HG03097 (cell line): ENCODE results near the gene ZNF169.
A peak's percentile ranks its signal among the peaks of the same experiment; 100 is the strongest.
"Not testable (repeated sequence)": the region's sequence is repeated elsewhere in the genome, so short reads cannot be mapped to it uniquely, and the experiment has no call there.

ENCODE experiments used
- ATAC-seq: cut with Tn5 transposase; IDR thresholded peaks from one replicate; pipeline ENCODE4 v1.9.1; 2021; ENCODE audit not compliant: unreplicated experiment, low FRiP score

The ZNF169 gene

GRCh38 chr9:94259077-94259862, at the start of gene ZNF169:
TSS of gene ZNF169 (plus strand) at chr9:94259298. CDS start at chr9:94278813, 19,515 bp downstream.
- ATAC-seq, result peak; percentile 99

GRCh38 chr9:94210616-94211603, 48.2 kb upstream of the ZNF169 start:
- no peak for ATAC-seq

DNA sequence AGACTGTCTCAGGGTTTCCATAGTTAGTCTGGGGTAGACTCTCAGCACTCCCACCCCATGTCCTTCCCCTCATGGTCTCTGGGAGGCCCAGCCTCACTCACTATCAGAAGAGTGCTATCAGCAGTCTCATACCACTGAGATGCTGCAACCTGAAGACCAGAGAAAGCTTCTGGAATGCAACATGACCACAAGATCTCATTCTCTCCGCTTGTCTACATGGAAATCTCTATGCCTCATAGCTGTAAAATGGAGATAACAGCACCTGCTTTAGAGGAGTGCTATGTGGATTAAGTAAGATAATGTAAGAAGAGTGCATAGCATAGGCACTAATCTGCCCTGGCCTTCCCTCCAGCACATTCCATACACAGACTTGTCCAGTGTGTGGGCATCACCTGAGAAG, 47.0 kb upstream of the ZNF169 start:
- no peak for ATAC-seq

- no peak for ATAC-seq
Measured at GRCh38 chr9:94212531-94212930, 46.6 kb upstream of the ZNF169 start.

DNA sequence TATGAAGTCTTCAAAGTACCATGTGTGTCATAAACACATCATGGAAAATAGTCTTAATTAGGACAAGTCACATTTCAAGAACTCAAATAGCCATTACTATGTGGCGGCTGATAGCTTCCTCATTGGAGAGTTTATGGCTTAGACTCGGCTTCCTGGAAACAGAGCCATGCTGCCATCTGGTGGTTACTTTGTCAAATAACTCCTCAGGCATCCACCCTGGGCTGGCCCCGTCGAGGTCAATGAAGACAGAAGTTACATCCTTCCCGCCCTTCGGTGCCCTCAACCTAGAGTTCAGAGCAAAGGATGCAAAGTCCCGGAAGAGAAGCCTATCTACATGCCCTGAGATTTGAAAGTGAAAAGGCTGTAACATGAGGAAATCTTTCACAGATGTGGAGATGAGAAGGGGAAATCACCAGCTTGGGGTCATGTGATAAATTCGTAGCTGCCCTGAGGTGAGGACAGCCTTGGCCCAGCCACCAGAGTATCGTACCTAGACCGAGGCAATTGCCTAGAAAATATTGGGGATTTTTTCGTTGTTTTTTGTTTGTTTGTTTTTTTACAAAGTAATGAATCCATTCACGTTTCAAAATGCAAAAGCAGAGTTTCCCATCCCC, 45.5 kb upstream of the ZNF169 start:
- ATAC-seq, result peak; percentile 68

DNA sequence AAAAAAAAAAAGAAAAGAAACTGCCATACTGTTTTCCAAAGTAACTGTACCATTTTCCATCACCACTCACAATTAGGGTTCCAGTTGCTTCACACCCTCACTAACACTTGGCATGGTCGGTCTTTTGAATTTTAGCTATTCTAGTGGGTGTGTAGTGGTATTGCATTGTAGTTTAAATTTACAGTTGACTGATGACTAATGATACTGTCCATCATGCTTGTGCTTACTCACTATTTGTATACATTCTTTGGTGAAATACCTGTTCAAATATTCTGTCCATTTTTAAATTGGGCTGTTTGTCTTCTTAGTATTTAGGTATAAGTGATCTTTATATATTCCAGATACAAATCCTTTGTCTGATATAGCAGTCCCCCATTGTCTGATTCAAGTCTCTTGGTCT, 36.2 kb upstream of the ZNF169 start:
- no peak for ATAC-seq

DNA sequence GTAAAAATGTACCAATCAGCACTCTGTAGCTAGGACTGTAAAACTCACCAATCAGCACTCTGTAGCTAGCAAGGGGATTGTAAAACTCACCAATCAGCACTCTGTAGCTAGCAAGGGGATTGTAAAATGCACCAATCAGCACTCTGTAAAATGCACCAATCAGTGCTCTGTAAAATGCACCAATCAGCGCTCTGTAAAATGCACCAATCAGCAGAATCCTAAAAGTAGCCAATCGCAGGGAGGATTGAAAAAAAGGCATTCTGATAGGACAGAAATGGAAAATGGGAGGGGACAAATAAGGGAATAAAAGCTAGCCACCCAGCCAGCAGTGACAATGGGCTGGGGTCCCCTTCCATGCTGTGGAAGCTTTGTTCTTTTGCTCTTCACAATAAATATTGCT, 33.7 kb upstream of the ZNF169 start:
- not testable (repeated sequence) for ATAC-seq

DNA sequence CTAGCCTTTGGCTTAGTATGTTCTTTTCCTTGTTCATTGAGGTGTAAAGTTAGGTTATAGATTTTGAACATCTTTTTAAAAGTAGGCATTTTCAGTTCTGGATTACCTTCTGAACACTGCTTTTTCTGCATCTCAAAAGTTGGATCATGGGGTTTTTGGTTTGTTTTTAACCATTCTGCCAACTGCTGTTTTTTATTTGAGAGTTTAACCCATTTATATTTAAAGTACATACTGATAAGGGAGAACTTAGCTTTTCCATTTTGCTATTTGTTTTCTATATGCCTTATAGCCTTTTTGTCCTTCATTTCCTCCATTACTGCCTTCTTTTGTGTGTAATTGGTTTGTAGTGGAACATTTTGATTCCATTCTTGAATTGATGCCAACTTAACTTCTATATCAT, 30.5 kb upstream of the ZNF169 start:
- no peak for ATAC-seq

DNA sequence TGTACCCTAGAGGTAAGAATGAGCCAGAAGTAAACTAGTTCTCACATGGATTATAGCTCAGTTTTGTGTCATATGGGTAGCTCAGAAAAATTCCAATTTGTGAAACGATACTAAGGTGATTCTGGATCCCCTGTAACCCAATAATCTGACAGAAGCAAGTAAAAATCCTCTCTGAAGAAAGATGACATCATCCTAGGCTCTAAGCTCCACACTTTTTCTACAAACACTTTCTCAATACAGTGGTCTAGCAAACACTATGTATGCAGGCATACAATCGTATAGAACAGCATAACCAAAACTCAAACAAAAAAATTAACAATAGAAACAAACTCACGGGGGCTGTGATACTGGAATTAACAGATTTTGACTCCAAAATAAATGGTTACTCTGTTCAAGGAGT, 26.7 kb upstream of the ZNF169 start:
- no peak for ATAC-seq

DNA sequence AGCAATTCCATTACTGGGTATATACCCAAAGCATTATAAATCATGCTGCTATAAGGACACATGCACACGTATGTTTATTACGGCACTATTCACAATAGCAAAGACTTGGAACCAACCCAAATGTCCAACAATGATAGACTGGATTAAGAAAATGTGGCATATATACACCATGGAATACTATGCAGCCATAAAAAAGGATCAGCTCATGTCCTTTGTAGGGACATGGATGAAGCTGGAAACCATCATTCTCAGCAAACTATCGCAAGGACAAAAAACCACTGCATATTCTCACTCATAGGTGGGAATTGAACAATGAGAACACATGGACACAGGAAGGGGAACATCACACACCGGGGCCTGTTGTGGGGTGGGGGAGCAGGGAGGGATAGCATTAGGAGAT, 18.0 kb upstream of the ZNF169 start:
- ATAC-seq, result not testable (repeated sequence)

- no peak for ATAC-seq
Measured at GRCh38 chr9:94245651-94246050, 13.4 kb upstream of the ZNF169 start.

- no peak for ATAC-seq
Measured at GRCh38 chr9:94250456-94250855, 8.6 kb upstream of the ZNF169 start.

- no peak for ATAC-seq
Measured at GRCh38 chr9:94256007-94256406, 3.1 kb upstream of the ZNF169 start.

DNA sequence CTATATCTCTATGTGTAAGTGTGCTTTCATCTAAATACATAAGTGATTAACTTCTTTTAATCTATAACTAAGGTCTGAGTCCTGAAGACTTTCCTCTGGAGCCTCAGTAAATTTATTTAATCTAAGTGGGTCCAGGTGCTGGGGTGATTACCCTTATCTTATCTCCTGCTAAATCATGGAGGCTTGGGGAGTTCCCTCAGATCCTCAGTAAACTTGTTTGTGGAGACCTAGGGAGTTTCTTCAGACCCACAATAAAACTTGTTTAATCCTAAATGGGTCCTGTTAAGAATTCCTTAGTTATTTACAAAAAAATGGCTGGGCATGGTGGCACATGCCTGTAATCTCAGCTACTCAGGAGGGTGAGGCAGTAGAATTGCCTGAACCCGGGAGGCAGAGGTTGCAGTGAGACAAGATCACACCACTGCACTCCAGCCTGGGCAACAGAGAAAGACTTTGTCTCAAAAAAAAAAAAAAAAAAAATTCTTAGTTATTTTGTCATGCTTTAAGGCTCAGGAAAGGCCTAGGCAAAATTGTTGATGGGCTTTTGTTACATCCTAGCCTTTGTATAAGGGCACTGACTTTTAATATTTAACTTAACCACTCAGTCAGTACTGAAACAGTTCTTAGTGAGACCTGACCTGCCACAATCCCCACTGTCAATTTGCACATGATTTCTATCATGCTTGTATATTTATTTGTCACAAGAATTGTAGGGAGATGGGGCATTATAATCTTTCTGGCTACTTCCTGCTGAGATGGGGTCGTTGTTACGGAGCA, 6.7 kb downstream of the ZNF169 start:
- not testable (repeated sequence) for ATAC-seq

- no peak for ATAC-seq
Measured at GRCh38 chr9:94269264-94269663, 10.2 kb downstream of the ZNF169 start.

GRCh38 chr9:94270009-94270408, 10.9 kb downstream of the ZNF169 start:
- ATAC-seq, result no peak

- not testable (repeated sequence) for ATAC-seq
Measured at GRCh38 chr9:94277029-94277428, 17.9 kb downstream of the ZNF169 start.

GRCh38 chr9:94277885-94278536, 18.9 kb downstream of the ZNF169 start:
- ATAC-seq, result no peak

DNA sequence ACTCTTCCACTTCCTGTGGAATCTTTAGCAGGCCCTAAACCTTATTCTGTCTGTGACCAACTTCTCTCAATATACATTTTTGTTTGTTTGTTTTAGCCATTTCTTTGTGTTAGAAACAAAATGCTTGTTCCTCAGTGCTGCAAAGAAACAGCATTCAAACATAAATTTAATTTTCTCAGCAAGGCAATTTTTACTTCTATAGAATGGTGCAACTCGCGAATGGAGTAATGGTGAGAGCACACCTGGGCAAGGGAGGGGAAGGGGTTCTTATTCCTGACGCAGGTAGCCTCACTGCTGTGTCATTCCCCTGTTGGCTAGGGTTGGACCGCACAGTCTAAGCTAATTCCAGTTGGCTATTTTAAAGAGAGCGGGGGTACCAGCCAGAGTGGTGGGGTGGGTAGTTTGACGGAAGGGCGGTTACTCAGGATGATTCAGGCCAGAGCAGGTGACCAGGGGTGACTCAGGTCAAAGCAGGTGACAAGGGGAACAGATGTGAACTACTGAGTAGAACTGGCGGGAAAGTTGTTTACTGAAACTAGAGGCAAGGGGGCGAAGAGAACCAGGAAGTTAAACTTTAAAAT, 21.4 kb downstream of the ZNF169 start:
- no peak for ATAC-seq
